ENCODE data around the gene FBXO5.
A peak's percentile ranks its signal among the peaks of the same experiment; 100 is the strongest.

The FBXO5 gene, protein sequence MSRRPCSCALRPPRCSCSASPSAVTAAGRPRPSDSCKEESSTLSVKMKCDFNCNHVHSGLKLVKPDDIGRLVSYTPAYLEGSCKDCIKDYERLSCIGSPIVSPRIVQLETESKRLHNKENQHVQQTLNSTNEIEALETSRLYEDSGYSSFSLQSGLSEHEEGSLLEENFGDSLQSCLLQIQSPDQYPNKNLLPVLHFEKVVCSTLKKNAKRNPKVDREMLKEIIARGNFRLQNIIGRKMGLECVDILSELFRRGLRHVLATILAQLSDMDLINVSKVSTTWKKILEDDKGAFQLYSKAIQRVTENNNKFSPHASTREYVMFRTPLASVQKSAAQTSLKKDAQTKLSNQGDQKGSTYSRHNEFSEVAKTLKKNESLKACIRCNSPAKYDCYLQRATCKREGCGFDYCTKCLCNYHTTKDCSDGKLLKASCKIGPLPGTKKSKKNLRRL

DNA sequence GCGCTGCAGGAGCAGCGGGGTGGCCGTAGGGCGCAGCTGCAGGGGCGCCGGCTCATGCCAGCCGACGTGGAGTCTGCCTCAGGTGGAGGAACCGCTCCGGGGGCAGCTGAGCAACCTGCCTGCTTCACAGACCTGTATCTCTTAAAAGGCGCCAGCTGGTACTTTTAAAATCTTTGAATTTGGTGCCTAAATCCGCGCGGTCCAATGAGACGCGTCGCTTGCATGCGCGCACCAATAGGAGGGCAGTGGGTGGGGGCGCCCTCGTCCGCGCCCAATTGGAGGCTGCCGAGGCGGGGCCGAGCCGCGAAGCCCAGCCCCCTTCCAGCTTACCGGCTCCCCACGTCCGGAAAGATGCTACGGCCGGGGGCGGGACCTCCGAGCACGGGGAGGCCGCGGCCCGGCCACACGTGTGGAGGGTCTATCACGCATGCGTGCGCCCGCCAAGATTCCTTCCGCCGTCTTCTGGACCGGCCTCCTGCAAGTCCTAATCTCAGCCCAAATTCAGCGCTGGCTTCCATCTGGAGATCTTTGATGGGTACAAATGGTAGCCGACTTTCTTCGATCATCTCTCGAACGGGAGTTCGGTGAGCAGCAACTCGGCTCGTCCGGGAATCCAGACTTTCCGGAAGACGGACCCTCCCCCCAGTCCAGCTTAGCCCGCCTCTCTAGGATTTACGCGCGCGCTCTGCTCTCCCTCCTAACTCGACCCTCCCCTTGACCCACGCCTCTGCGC lies at the start of gene FBXO5:
Gene FBXO5 (minus strand): TSS at position 138 of the 733 bp plus-strand sequence. CDS start 82 bp downstream, at position 56.
- H3K36me3 ChIP-seq (replicated peaks) = peaks cover 16% of the 10 kb centered on the region
- in situ Hi-C loops (cut with MboI; ENCODE audit: low sequenced_read_pairs) = loop anchor here (25.0 kb wide), 1 partner anchor 1521 kb away; the partner anchor contains the start of gene RMND1

DNA sequence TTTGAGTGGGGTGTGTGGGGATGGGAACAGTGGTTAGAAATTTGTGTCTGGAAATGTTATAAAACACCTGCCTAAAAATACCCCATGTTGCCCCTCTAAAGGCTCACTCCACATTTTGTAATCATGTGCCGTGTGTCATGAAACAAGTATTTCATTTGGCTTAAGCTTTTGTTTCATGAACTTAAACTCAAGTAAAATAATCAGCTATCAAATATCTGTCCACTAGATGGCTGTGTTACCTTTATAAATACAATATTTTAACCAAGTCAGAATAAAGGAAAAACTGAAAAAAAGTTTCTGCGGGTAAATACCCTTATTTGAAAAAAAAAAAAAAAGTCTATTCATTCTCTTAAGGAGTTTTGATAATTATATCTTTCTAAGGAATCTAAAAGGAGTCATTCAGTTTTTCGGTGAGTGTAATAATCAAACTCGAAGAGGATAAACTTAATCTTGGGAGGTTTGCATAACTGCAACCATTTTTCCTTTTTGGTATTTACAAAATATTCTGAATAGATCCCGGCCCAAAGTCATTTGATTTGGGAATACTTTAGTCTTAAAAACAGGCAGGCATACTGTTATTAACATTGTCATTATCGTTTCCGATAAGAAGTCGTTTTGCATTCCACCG lies 49.5 kb upstream of the FBXO5 start:
- Histone ChIP-seq H3K4me3 (no peak overlapping the region), H3K4me1 (no peaks in the 10 kb centered on the region), H3K36me3 (replicated peaks) (no peaks in the 10 kb centered on the region), H3K27me3 (ENCODE audit: low read depth) (no peaks in the 10 kb centered on the region), H3K9me3 (no peaks in the 10 kb centered on the region)
- DNase-seq (ENCODE audit: low spot score in 2 of 2) = peak in 1 of 2 experiments; percentile 21
- in situ Hi-C loops (cut with MboI; ENCODE audit: low sequenced_read_pairs) = loop anchor here (25.0 kb wide), 1 partner anchor 205 kb away; no protein-coding TSS in a partner anchor

More for the DNA sequence above, at the start of gene FBXO5:
- H3K9me3 ChIP-seq = no peaks in the 10 kb centered on the region
- peak; percentile 94 to 97 for DNase-seq (ENCODE audit: low spot score in 2 of 2)
- H3K27me3 ChIP-seq (ENCODE audit: low read depth) = no peaks in the 10 kb centered on the region
- H3K4me1 ChIP-seq = peaks cover 25% of the 10 kb centered on the region
- H3K4me3 ChIP-seq = peak within 1 kb of the TSS; percentile 72

DNA sequence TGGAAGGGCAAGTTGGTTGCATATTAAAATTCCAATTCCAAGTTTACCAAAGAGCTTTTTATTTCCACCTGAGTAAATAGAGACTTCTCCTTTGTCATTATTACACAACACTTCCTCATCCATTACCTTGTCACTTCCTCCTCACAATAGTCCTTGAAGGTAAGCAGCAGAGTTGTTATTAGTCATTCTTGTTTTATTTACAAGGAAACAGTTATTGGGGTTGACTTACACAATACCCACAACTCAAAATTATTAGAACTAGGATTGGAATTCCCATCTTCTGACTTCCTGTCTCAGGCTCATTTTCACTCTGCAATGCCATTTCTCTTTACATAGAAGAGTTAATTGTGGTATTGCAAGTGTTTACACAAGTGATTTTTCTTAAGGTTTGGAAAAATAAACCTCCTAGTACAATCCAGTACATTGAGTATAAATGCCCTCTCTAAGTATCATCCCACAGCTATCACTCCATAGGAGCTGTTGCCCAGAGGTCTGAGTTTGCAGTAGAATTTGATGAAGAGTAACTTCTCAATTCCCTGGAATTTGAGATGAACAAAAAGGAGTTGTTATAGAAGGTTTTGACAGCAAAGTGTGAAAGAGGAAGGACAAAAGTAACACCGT lies 48.6 kb upstream of the FBXO5 start:
- Histone ChIP-seq H3K4me1 (no peaks in the 10 kb centered on the region), H3K27me3 (ENCODE audit: low read depth) (no peaks in the 10 kb centered on the region), H3K36me3 (replicated peaks) (no peaks in the 10 kb centered on the region), H3K4me3 (no peak overlapping the region), H3K9me3 (no peaks in the 10 kb centered on the region)
- in situ Hi-C loops (cut with MboI; ENCODE audit: low sequenced_read_pairs) = loop anchor here (25.0 kb wide), 1 partner anchor 206 kb away; no protein-coding TSS in a partner anchor
- no peak for DNase-seq (ENCODE audit: low spot score in 2 of 2)

DNA sequence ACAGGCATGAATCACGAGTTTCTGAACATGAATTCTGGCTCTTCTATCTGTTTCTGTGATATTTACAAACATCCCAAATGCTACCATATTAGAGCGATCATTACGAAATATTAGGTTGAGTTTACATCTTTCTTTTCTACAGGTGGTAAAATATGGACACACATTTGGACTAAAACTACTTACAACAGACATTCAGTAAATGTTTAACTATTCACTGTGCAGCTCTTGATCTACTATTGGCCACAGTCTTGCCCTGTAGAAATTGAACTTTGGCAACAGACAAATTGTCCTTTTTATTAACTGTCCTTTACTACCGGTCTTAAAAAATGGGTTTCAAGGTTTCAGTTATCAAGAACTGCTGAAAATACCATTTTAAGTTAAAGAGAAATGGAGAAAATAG lies 46.1 kb upstream of the FBXO5 start:
- H3K4me3 ChIP-seq = no peak overlapping the region
- DNase-seq (ENCODE audit: low spot score in 2 of 2) = no peak
- no peaks in the 10 kb centered on the region for H3K4me1 ChIP-seq
- H3K36me3 ChIP-seq (replicated peaks) = no peaks in the 10 kb centered on the region
- H3K9me3 ChIP-seq = no peaks in the 10 kb centered on the region
- no peaks in the 10 kb centered on the region for H3K27me3 ChIP-seq (ENCODE audit: low read depth)
- in situ Hi-C loops (cut with MboI; ENCODE audit: low sequenced_read_pairs) = loop anchor here (25.0 kb wide), 1 partner anchor 208 kb away; no protein-coding TSS in a partner anchor

DNA sequence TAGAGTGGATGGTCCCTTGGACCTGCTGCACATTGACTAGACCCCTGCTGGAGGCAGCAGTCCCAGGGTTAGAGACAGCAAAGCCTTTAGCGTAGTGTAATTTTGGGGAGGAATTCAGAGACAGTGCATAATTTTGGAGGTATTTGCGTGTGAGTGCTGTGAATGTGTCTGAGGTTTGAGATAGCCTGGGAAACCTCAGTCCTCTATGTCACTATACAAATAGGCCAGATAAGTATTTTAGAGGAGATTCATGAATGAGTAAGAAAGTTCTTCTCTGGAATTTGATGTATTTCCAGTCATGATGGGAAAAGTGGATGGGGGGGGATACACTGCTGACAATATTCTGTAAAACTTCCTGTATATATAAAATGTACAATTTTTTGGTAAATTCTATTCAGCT lies 45.4 kb upstream of the FBXO5 start:
- no peaks in the 10 kb centered on the region for H3K9me3 ChIP-seq
- no peak for DNase-seq (ENCODE audit: low spot score in 2 of 2)
- in situ Hi-C loops (cut with MboI; ENCODE audit: low sequenced_read_pairs) = loop anchor here (25.0 kb wide), 1 partner anchor 209 kb away; no protein-coding TSS in a partner anchor
- H3K4me3 ChIP-seq = no peak overlapping the region
- H3K36me3 ChIP-seq (replicated peaks) = no peaks in the 10 kb centered on the region
- no peaks in the 10 kb centered on the region for H3K27me3 ChIP-seq (ENCODE audit: low read depth)
- no peaks in the 10 kb centered on the region for H3K4me1 ChIP-seq

DNA sequence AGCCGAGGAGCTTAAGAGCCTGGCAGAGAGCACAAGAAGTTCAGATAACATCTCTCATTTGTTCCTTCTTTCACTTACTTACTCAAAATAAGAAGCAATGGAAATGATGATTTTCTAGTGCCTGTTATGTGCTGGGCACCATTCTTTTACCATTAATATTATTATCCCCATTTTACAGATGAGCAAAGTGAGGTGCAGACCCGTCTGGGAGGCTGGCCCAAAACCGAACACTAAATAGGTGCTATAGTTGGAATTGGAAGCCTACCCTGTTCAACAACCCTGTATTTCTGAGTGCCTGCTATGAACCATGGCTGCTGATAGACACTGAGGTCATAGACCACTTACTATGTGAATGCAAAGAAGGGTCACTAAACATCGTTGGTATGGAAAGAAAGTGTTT lies 44.6 kb upstream of the FBXO5 start:
- no peaks in the 10 kb centered on the region for H3K36me3 ChIP-seq (replicated peaks)
- H3K9me3 ChIP-seq = no peaks in the 10 kb centered on the region
- in situ Hi-C loops (cut with MboI; ENCODE audit: low sequenced_read_pairs) = loop anchor here (25.0 kb wide), 1 partner anchor 210 kb away; no protein-coding TSS in a partner anchor
- H3K27me3 ChIP-seq (ENCODE audit: low read depth) = no peaks in the 10 kb centered on the region
- H3K4me1 ChIP-seq = no peaks in the 10 kb centered on the region
- H3K4me3 ChIP-seq = no peak overlapping the region
- no peak for DNase-seq (ENCODE audit: low spot score in 2 of 2)

DNA sequence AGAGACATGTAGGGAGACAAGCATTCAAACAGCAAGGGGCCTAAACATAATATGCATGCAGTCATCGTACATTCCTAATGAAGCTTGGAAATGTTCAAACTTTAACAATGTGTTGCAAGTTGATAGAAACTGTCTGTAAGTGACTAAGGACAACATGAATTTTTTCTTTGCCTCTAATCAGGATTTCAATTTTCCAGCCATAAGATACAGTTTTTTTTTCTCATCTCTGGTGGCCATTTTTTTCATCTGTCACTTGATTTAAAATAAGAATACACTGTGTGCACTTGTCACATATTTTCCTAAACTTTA lies 41.8 kb upstream of the FBXO5 start:
- H3K9me3 ChIP-seq = no peaks in the 10 kb centered on the region
- H3K4me1 ChIP-seq = no peaks in the 10 kb centered on the region
- H3K4me3 ChIP-seq = no peak overlapping the region
- no peaks in the 10 kb centered on the region for H3K36me3 ChIP-seq (replicated peaks)
- H3K27me3 ChIP-seq (ENCODE audit: low read depth) = no peaks in the 10 kb centered on the region
- DNase-seq (ENCODE audit: low spot score in 2 of 2) = no peak
- in situ Hi-C loops (cut with MboI; ENCODE audit: low sequenced_read_pairs) = loop anchor here (25.0 kb wide), 1 partner anchor 213 kb away; no protein-coding TSS in a partner anchor

DNA sequence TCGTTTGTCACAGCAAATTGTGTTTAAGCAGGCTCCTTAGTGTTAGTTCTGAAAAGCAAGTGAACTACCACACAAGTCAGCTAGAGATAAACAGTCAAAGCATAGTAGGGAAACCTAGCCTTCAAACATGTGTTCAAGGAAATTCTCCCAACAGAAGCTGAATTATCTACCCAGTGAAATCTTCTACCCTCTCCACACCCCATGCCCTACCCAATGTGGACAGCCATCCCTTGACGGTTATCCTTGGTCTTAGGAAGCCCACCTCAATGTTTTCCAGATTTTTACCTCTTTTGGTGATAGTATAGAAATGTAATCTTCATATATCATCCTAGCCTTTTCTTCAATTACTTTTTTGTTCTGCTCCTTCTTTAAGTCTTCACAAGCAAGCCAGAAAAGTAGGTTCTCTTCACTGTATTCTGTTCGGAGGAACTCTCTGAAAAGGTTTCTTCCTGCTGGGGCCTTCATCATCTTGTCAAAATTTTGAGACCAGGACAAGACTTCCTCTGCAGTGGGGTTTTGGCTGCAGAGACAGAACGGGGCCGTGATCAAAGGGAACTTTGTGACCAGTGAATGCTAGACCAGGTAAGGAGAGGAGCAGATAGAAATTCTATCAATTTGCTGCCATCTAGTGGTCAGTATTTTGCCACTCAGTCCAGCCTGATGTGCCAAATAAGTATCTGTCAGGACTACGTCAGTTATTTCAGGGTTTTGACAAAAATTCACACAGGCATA lies 41.3 kb upstream of the FBXO5 start:
- in situ Hi-C loops (cut with MboI; ENCODE audit: low sequenced_read_pairs) = no loop called here
- no peaks in the 10 kb centered on the region for H3K4me1 ChIP-seq
- H3K27me3 ChIP-seq (ENCODE audit: low read depth) = no peaks in the 10 kb centered on the region
- H3K4me3 ChIP-seq = no peak overlapping the region
- no peaks in the 10 kb centered on the region for H3K9me3 ChIP-seq
- H3K36me3 ChIP-seq (replicated peaks) = no peaks in the 10 kb centered on the region
- DNase-seq (ENCODE audit: low spot score in 2 of 2) = peak; percentile 51 to 62

DNA sequence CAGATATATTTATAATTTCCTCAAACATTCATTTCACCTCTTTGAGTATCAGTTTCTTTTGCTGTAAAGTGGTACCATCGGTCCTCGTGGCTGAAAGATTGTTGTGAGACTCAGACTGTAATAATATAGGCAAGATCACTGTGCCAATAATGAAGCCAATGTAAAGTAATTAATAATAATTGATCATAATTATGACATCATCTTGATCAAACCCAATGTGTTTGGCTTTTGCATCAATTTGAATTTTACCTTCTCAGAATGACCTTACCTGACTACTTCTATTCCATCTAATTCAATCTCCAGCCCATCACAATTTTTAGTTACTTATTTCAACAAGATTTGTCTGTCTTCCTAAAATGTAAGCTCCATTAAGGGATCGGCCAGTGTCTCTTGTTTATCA lies 35.5 kb upstream of the FBXO5 start:
- H3K4me1 ChIP-seq = no peaks in the 10 kb centered on the region
- DNase-seq (ENCODE audit: low spot score in 2 of 2) = no peak
- no peaks in the 10 kb centered on the region for H3K36me3 ChIP-seq (replicated peaks)
- no peaks in the 10 kb centered on the region for H3K27me3 ChIP-seq (ENCODE audit: low read depth)
- H3K9me3 ChIP-seq = no peaks in the 10 kb centered on the region
- in situ Hi-C loops (cut with MboI; ENCODE audit: low sequenced_read_pairs) = no loop called here
- no peak overlapping the region for H3K4me3 ChIP-seq

DNA sequence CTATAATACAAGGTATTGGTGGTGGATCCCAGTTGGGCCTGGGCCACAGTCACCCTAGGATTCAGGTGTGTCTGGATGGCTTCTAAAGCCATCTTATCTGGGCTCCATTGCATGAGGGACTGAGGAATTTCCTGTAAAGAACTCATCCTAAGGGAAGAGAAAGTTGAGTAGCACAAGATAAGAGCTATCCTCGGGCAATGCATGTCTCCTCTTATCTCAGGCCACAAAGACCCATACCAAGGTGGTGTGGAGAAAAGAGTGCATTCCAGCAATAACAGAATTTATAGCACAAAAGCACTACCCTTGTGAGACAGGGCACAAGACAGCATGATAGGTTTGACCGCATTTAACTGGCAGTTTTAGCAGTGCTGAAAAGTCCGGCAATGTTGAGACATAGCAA lies 34.0 kb upstream of the FBXO5 start:
- Histone ChIP-seq H3K27me3 (ENCODE audit: low read depth) (no peaks in the 10 kb centered on the region), H3K4me1 (no peaks in the 10 kb centered on the region), H3K9me3 (no peaks in the 10 kb centered on the region), H3K36me3 (replicated peaks) (no peaks in the 10 kb centered on the region), H3K4me3 (no peak overlapping the region)
- in situ Hi-C loops (cut with MboI; ENCODE audit: low sequenced_read_pairs) = no loop called here
- no peak for DNase-seq (ENCODE audit: low spot score in 2 of 2)

DNA sequence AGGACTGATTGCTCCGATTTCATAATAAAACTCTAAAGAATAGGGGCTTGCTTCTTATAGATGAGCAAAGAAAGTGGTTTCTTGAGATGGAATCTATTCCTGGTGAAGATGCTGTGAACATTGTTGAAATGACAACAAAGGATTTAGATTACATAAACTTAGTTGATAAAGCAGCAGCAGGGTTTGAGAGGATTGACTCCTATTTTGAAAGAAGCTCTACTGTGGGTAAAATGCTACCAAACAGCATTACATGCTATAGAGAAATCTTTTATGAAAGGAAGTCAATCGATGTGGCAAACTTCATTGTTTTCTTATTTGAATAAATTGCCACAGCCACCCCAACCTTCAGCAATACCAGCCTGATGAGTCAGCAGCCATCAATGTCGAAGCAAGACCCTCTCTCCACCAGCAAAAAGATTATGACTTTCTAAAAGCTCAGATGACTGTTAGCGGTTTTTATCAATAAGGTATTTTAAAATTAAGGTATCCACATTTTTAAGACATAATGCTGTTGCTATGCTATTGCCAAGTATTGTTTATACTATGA lies 32.3 kb upstream of the FBXO5 start:
- no peaks in the 10 kb centered on the region for H3K4me1 ChIP-seq
- no peak overlapping the region for H3K4me3 ChIP-seq
- H3K9me3 ChIP-seq = no peaks in the 10 kb centered on the region
- H3K27me3 ChIP-seq (ENCODE audit: low read depth) = no peaks in the 10 kb centered on the region
- H3K36me3 ChIP-seq (replicated peaks) = no peaks in the 10 kb centered on the region
- in situ Hi-C loops (cut with MboI; ENCODE audit: low sequenced_read_pairs) = no loop called here
- DNase-seq (ENCODE audit: low spot score in 2 of 2) = no peak

DNA sequence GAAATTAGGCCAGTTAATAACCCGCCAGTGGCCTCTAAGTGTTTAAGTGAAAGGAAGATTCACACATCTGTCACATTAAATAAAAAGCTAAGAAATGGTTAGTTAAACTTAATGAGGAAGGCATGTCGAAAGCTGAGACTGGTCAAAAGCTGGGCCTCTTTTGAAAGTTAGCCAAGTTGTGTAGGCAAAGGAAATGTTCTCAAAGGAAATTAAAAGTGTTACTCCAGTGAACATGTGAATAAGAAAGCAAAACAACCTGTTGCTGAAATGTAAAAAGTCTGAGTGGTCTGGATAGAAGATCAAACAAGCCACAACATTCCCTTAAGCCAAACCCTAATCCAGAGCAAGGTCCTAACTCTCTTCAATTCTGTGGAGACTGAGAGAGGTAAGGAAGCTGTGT lies 30.6 kb upstream of the FBXO5 start:
- H3K36me3 ChIP-seq (replicated peaks) = no peaks in the 10 kb centered on the region
- no peak overlapping the region for H3K4me3 ChIP-seq
- no peak for DNase-seq (ENCODE audit: low spot score in 2 of 2)
- in situ Hi-C loops (cut with MboI; ENCODE audit: low sequenced_read_pairs) = no loop called here
- H3K4me1 ChIP-seq = no peaks in the 10 kb centered on the region
- H3K27me3 ChIP-seq (ENCODE audit: low read depth) = no peaks in the 10 kb centered on the region
- no peaks in the 10 kb centered on the region for H3K9me3 ChIP-seq

DNA sequence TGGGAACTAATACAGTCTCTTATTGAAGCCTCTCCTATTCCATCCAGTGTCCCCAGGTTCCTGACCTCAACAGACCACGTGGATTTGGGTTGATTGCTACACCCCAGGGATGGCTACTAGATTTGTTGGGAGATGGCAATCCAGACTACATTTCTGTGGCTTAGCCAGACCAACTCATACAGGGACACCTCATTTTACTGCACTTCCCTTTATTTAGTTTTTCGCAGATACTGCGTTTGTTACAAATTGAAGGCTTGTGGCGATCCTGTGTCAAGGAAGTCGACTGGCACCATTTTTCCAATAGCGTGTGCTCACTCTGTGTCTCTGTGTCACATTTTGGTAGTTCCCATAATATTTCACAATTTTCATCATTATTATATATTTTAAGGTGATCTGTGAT lies 30.0 kb upstream of the FBXO5 start:
- no peak for DNase-seq (ENCODE audit: low spot score in 2 of 2)
- Histone ChIP-seq H3K4me1 (no peaks in the 10 kb centered on the region), H3K4me3 (no peak overlapping the region), H3K27me3 (ENCODE audit: low read depth) (no peaks in the 10 kb centered on the region), H3K36me3 (replicated peaks) (no peaks in the 10 kb centered on the region), H3K9me3 (no peaks in the 10 kb centered on the region)
- in situ Hi-C loops (cut with MboI; ENCODE audit: low sequenced_read_pairs) = no loop called here
